ENCODE data around the gene CACNA2D2.

The CACNA2D2 gene

GRCh38 chr3:50447290-50447840 lies 56.1 kb downstream of the CACNA2D2 start:
- TF ChIP-seq ZFX (IDR thresholded peaks at IDR 0.05) (no peak), CTCF (conservative IDR thresholded peaks at IDR 0.05) (no peak)
- peak overlapping the region; percentile 66; the same call in 1 of the 2 replicates for H3K27ac ChIP-seq

GRCh38 chr3:50445919-50446318 lies 57.5 kb downstream of the CACNA2D2 start:
- H3K27ac ChIP-seq, result peak overlapping the region; percentile 66
- TF ChIP-seq CTCF (conservative IDR thresholded peaks at IDR 0.05) (no peak), ZFX (IDR thresholded peaks at IDR 0.05) (no peak)

GRCh38 chr3:50444782-50445181 lies 58.7 kb downstream of the CACNA2D2 start:
- TF ChIP-seq ZFX (IDR thresholded peaks at IDR 0.05) (no peak), CTCF (conservative IDR thresholded peaks at IDR 0.05) (no peak)
- H3K27ac ChIP-seq, result peak overlapping the region; percentile 66

GRCh38 chr3:50444213-50444612 lies 59.2 kb downstream of the CACNA2D2 start:
- no peak for TF ChIP-seq ZFX (IDR thresholded peaks at IDR 0.05)
- TF ChIP-seq CTCF (conservative IDR thresholded peaks at IDR 0.05), result no peak
- peak overlapping the region; percentile 66; the same call in 1 of the 2 replicates for H3K27ac ChIP-seq

- H3K27ac ChIP-seq, result no peak overlapping the region
- TF ChIP-seq ZFX (IDR thresholded peaks at IDR 0.05) (no peak), CTCF (conservative IDR thresholded peaks at IDR 0.05) (no peak)
Observed at GRCh38 chr3:50442945-50443579, 60.4 kb downstream of the CACNA2D2 start.

GRCh38 chr3:50441424-50442217 lies 61.8 kb downstream of the CACNA2D2 start:
- H3K27ac ChIP-seq, result no peak overlapping the region
- no peak for TF ChIP-seq ZFX (IDR thresholded peaks at IDR 0.05)
- no peak for TF ChIP-seq CTCF (conservative IDR thresholded peaks at IDR 0.05)

- H3K27ac ChIP-seq, result no peak overlapping the region
- no peak for TF ChIP-seq ZFX (IDR thresholded peaks at IDR 0.05)
- TF ChIP-seq CTCF (conservative IDR thresholded peaks at IDR 0.05), result peak; percentile 92
Observed at GRCh38 chr3:50436114-50436674, 67.2 kb downstream of the CACNA2D2 start.
